Mesendoderm (in vitro differentiated cells): ENCODE data around the gene CLEC4C.
"Not testable (repeated sequence)": the region's sequence is repeated elsewhere in the genome, so short reads cannot be mapped to it uniquely, and the experiment has no call there.

Experiments
- DNase-seq: peaks from one replicate; pipeline ENCODE4 v3.0.0; 2013
- H2AK5ac ChIP-seq: 2 replicates; pipeline ENCODE4 v1.6.1; 2013; ENCODE audit warnings: low read length, inconsistent platforms
- H2BK120ac ChIP-seq: 2 replicates; pipeline ENCODE4 v1.6.1; 2013; ENCODE audit warnings: low read depth, mild to moderate bottlenecking, low read length, moderate library complexity, mixed read lengths
- H2BK15ac ChIP-seq: replicated peaks from 2 replicates; pipeline ENCODE4 v1.6.1; 2013; ENCODE audit warnings: low read depth, mild to moderate bottlenecking, moderate library complexity
- H2BK5ac ChIP-seq: 2 replicates; pipeline ENCODE4 v1.6.1; 2013; ENCODE audit warnings: low read length, inconsistent platforms
- H3K18ac ChIP-seq: 2 replicates; pipeline ENCODE4 v1.6.1; 2013; ENCODE audit warnings: mild to moderate bottlenecking, low read length, mixed read lengths
- H3K23ac ChIP-seq: one replicate; pipeline ENCODE4 v1.6.1; 2013; ENCODE audit warnings: low read length
- H3K27ac ChIP-seq: 2 replicates; pipeline ENCODE4 v1.5.1; 2013; ENCODE audit warnings: low read depth, mild to moderate bottlenecking, inconsistent platforms, low read length, moderate library complexity
- H3K27me3 ChIP-seq: 2 replicates; pipeline ENCODE4 v1.6.1; 2013; ENCODE audit warnings: low read length, control low read depth, mild to moderate bottlenecking, inconsistent platforms; ENCODE audit not compliant: insufficient read depth, poor library complexity
- H3K36me3 ChIP-seq: 2 replicates; pipeline ENCODE4 v1.6.1; 2013; ENCODE audit warnings: low read length, inconsistent platforms; ENCODE audit not compliant: control insufficient read depth, insufficient read depth
- H3K4ac ChIP-seq: one replicate; pipeline ENCODE4 v1.6.1; 2013; ENCODE audit warnings: low read depth, mild to moderate bottlenecking, low read length, moderate library complexity
- H3K4me1 ChIP-seq: 2 replicates; pipeline ENCODE4 v1.6.1; 2013; ENCODE audit warnings: low read depth, low read length, inconsistent platforms; ENCODE audit not compliant: control insufficient read depth
- H3K4me2 ChIP-seq: 2 replicates; pipeline ENCODE4 v1.6.1; 2013; ENCODE audit warnings: low read length
- H3K4me3 ChIP-seq: 2 replicates; pipeline ENCODE4 v1.5.1; 2013; ENCODE audit warnings: mild to moderate bottlenecking, low read length
- H3K56ac ChIP-seq: one replicate; pipeline ENCODE4 v1.6.1; 2013; ENCODE audit warnings: low read length
- H3K79me1 ChIP-seq: 2 replicates; pipeline ENCODE4 v1.6.1; 2013; ENCODE audit warnings: low read length, inconsistent platforms
- H3K79me2 ChIP-seq: 2 replicates; pipeline ENCODE4 v1.6.1; 2013; ENCODE audit warnings: mild to moderate bottlenecking, low read length; ENCODE audit not compliant: control insufficient read depth, insufficient read depth
- H3K9ac ChIP-seq: 2 replicates; pipeline ENCODE4 v1.6.1; 2013; ENCODE audit warnings: low read length, inconsistent platforms
- H4K5ac ChIP-seq: one replicate; pipeline ENCODE4 v1.6.1; 2013; ENCODE audit warnings: low read length
- H4K8ac ChIP-seq: one replicate; pipeline ENCODE4 v1.6.1; 2013; ENCODE audit warnings: low read depth, mild to moderate bottlenecking, control low read depth, low read length, moderate library complexity
- WGBS: extraction: QIAGEN DNeasy Blood & Tissue Kit; methylation state at CpG from one replicate; pipeline ENCODE4 v1.1.7; 2013; ENCODE audit warnings: low lambda C conversion rate, missing lambda C conversion rate; ENCODE audit not compliant: insufficient coverage; ENCODE audit errors: extremely low coverage; 5-methylcytosine and 5-hydroxymethylcytosine counted together

Gene CLEC4C

GRCh38 chr12:7749442-7749841 is 2.3 kb upstream of the CLEC4C start:
- Histone ChIP-seq H3K27me3 (no peaks in the 10 kb centered on the region), H3K36me3 (no peaks in the 10 kb centered on the region), H2BK5ac (no peak overlapping the region), H3K4me3 (no peak overlapping the region), H3K4me1 (no peaks in the 10 kb centered on the region), H4K8ac (no peak overlapping the region), H3K79me1 (no peaks in the 10 kb centered on the region), H3K79me2 (no peaks in the 10 kb centered on the region), H3K56ac (no peak overlapping the region), H3K4ac (no peak overlapping the region), H2BK15ac (no peak overlapping the region), H3K23ac (no peak overlapping the region), H3K27ac (no peak overlapping the region), H3K18ac (no peak overlapping the region), H2AK5ac (no peak overlapping the region), H3K9ac (no peak overlapping the region), H2BK120ac (no peak overlapping the region), H4K5ac (no peak overlapping the region), H3K4me2 (no peak overlapping the region)
- DNase-seq, result no peak
- no CpG with 5 or more reads among the region's 8 CpGs for WGBS

- Histone ChIP-seq H2BK120ac (no peak overlapping the region), H3K9ac (no peak overlapping the region), H3K56ac (no peak overlapping the region), H2BK5ac (no peak overlapping the region), H3K27ac (no peak overlapping the region), H3K23ac (no peak overlapping the region), H3K27me3 (no peaks in the 10 kb centered on the region), H3K79me1 (no peaks in the 10 kb centered on the region), H3K4me1 (no peaks in the 10 kb centered on the region), H3K4me3 (no peak overlapping the region), H4K5ac (no peak overlapping the region), H3K18ac (no peak overlapping the region), H4K8ac (no peak overlapping the region), H3K79me2 (no peaks in the 10 kb centered on the region), H2AK5ac (no peak overlapping the region), H3K4me2 (no peak overlapping the region), H3K36me3 (no peaks in the 10 kb centered on the region), H3K4ac (no peak overlapping the region), H2BK15ac (no peak overlapping the region)
- no peak for DNase-seq
- no CpG with 5 or more reads among the region's 4 CpGs for WGBS
Observed at GRCh38 chr12:7748852-7749251, 1.7 kb upstream of the CLEC4C start.

- Histone ChIP-seq H3K4me3 (no peak overlapping the region), H3K79me2 (no peaks in the 10 kb centered on the region), H3K4me2 (no peak overlapping the region), H2BK120ac (no peak overlapping the region), H2BK15ac (no peak overlapping the region), H4K8ac (no peak overlapping the region), H3K4me1 (no peaks in the 10 kb centered on the region), H3K23ac (no peak overlapping the region), H3K4ac (no peak overlapping the region), H3K18ac (no peak overlapping the region), H3K56ac (no peak overlapping the region), H2AK5ac (no peak overlapping the region), H2BK5ac (no peak overlapping the region), H3K27me3 (no peaks in the 10 kb centered on the region), H3K79me1 (no peaks in the 10 kb centered on the region), H3K27ac (no peak overlapping the region), H4K5ac (no peak overlapping the region), H3K9ac (no peak overlapping the region), H3K36me3 (no peaks in the 10 kb centered on the region)
- DNase-seq, result no peak
- no CpG with 5 or more reads among the region's 3 CpGs for WGBS
Observed at GRCh38 chr12:7732993-7733392, 14.2 kb downstream of the CLEC4C start.

- no peaks in the 10 kb centered on the region for H3K79me1 ChIP-seq
- no peak overlapping the region for H4K5ac ChIP-seq
- no peaks in the 10 kb centered on the region for H3K4me1 ChIP-seq
- H3K4me3 ChIP-seq, result no peak overlapping the region
- H2BK120ac ChIP-seq, result no peak overlapping the region
- H3K27ac ChIP-seq, result no peak overlapping the region
- WGBS, result no CpG with 5 or more reads among the region's 5 CpGs
- H3K18ac ChIP-seq, result peak overlapping the region; percentile 8
- no peak overlapping the region for H3K4ac ChIP-seq
- no peak overlapping the region for H3K4me2 ChIP-seq
- no peak overlapping the region for H3K9ac ChIP-seq
- H4K8ac ChIP-seq, result no peak overlapping the region
- DNase-seq, result no peak
- H2BK5ac ChIP-seq, result no peak overlapping the region
- no peaks in the 10 kb centered on the region for H3K36me3 ChIP-seq
- H2BK15ac ChIP-seq, result no peak overlapping the region
- no peaks in the 10 kb centered on the region for H3K27me3 ChIP-seq
- H3K23ac ChIP-seq, result no peak overlapping the region
- H3K56ac ChIP-seq, result peak overlapping the region; percentile 42
- H3K79me2 ChIP-seq, result no peaks in the 10 kb centered on the region
- H2AK5ac ChIP-seq, result no peak overlapping the region
Observed at GRCh38 chr12:7731486-7731885, 15.7 kb downstream of the CLEC4C start.

GRCh38 chr12:7730984-7731383 is 16.2 kb downstream of the CLEC4C start:
- H3K27ac ChIP-seq, DNase-seq, H3K4me2 ChIP-seq, H2AK5ac ChIP-seq, H4K5ac ChIP-seq, H2BK5ac ChIP-seq, H3K36me3 ChIP-seq, H3K79me1 ChIP-seq, H2BK120ac ChIP-seq, H3K4ac ChIP-seq, H3K9ac ChIP-seq, H3K4me1 ChIP-seq, H3K23ac ChIP-seq, H4K8ac ChIP-seq, H3K27me3 ChIP-seq, H3K56ac ChIP-seq, H3K4me3 ChIP-seq, H2BK15ac ChIP-seq, H3K79me2 ChIP-seq, H3K18ac ChIP-seq: not testable (repeated sequence)

- no peak for DNase-seq
- H3K36me3 ChIP-seq, result no peaks in the 10 kb centered on the region
- no peak overlapping the region for H4K5ac ChIP-seq
- no peak overlapping the region for H3K9ac ChIP-seq
- H3K27ac ChIP-seq, result no peak overlapping the region
- H3K4ac ChIP-seq, result no peak overlapping the region
- no peaks in the 10 kb centered on the region for H3K4me1 ChIP-seq
- no peak overlapping the region for H4K8ac ChIP-seq
- no peak overlapping the region for H2BK120ac ChIP-seq
- H3K79me2 ChIP-seq, result no peaks in the 10 kb centered on the region
- H3K23ac ChIP-seq, result no peak overlapping the region
- no peaks in the 10 kb centered on the region for H3K79me1 ChIP-seq
- H2BK15ac ChIP-seq, result no peak overlapping the region
- H3K18ac ChIP-seq, result peak overlapping the region; percentile 18
- H3K27me3 ChIP-seq, result no peaks in the 10 kb centered on the region
- no peak overlapping the region for H2AK5ac ChIP-seq
- H3K4me2 ChIP-seq, result no peak overlapping the region
- no peak overlapping the region for H2BK5ac ChIP-seq
- WGBS, result no CpG with 5 or more reads among the region's 4 CpGs
- no peak overlapping the region for H3K4me3 ChIP-seq
- H3K56ac ChIP-seq, result no peak overlapping the region
Observed at GRCh38 chr12:7729746-7730145, 17.4 kb downstream of the CLEC4C start.
